Measurements from ENCODE around the gene RTN3.
A peak's percentile ranks its signal among the peaks of the same experiment; 100 is the strongest.

The RTN3 gene

DNA sequence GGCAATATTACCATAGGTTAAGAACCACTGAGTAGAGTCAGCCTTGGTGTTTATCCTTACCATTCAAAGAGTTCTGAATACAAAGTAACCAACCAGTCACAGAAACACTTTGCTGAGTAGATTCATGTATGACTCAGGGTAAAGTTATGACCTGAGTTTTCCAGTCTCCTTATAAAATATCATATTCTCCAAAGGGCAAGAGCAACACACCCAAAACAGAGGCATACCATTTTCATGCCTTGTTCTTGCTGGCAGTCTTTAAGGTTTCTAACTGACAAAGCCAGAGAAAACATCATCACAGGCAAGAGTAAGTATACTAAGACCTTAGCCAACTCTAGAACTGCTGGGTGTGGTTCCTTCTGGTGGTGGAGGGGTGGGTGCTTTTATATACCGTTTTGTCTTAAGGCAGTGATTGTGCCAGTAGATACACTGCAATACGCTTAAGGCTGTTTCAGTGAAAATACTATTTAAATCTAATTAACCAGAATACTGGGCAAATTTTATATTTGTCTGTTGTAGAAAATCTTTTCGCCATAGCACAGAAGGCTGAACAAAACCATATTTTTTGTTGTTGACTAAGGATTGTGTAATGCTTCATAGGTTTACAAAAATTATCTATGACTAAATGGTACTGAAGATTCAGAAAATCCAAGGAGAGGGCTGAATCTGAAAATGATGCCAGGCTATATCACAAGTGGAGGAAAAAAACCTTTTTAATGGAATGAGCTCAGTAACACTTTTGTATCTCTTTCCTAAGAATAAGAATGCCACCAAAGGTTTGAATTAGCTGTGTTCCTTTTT is 13.1 kb upstream of the RTN3 start:
- Histone ChIP-seq H3K9me3 (ENCODE audit: control insufficient read depth, low read length) (no peaks in the 10 kb centered on the region), H3K4me1 (ENCODE audit: control insufficient read depth, insufficient read depth, low read length) (peaks cover 71% of the 10 kb centered on the region), H3K4me3 (ENCODE audit: low read length) (peak overlapping the region; percentile 88), H3K27me3 (replicated peaks; ENCODE audit: control insufficient read depth, insufficient read depth, low read length) (no peaks in the 10 kb centered on the region), H3K9ac (ENCODE audit: low read length) (peak overlapping the region; percentile 97), H3K36me3 (ENCODE audit: control insufficient read depth, insufficient read depth, low read length, severe bottlenecking) (no peaks in the 10 kb centered on the region)
- peak; percentile 91 for DNase-seq (ENCODE audit: low read depth)

DNA sequence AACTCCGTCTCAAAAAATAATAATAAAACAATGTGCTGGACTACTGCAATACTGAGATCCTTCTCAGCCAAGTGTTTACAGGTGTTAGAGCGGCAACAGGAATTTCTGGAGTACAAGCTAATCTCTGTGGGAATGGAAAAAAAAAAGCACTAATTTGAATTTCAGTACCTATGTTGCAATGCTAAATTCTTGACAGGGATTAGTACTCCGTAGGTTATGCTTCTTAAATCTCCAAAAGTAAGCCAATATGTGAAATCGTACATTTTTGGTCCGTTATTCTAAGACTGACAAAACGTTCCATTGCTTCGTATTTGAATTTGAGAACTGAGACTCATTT is 11.2 kb upstream of the RTN3 start:
- Histone ChIP-seq H3K36me3 (ENCODE audit: control insufficient read depth, insufficient read depth, low read length, severe bottlenecking) (no peaks in the 10 kb centered on the region), H3K4me3 (ENCODE audit: low read length) (peak overlapping the region; percentile 88), H3K27me3 (replicated peaks; ENCODE audit: control insufficient read depth, insufficient read depth, low read length) (no peaks in the 10 kb centered on the region), H3K4me1 (ENCODE audit: control insufficient read depth, insufficient read depth, low read length) (peaks cover 78% of the 10 kb centered on the region), H3K9me3 (ENCODE audit: control insufficient read depth, low read length) (no peaks in the 10 kb centered on the region), H3K9ac (ENCODE audit: low read length) (peak overlapping the region; percentile 97)
- peak; percentile 76 for DNase-seq (ENCODE audit: low read depth)

DNA sequence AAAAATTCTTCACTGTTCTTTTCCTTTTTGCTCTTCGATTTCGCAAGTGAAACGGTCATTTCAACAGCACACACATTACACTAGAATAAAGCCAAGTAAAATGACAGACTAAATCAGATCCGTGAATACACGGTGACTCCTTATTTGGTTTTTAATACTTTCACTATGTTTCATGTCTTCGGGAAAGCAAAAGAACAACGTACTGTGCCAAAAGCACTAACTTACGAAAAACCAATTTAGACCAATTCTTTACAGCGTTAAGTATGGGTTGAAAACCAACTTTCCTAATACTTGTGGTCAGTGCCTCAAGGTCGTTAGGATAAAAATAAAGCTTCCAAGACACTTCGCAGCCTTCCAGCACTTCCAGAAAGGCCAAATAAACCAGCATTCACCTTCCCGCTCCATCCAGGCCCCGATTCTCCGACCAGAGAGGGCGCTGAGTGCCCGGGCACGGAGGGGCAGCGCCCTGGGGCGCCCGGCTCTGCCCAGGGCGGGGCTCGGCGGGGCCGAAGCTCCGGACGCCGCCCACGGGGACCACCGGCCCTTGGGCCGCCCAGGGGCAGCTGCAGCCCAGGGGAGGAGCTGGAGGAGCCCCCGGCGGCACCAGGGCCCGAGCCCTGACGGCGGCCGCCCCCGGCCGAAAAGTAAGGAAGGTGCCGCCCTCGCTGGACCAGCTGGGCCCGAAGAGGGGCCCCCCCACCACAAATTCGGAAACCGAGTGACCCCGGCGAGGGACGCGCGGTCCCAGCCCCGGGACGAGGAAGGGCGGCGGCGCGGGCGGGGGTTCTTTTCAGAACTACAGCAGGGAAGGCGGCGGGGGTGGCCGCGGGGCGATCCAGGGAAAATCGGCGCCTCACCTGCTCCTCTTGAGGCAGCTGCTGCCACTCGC is 10.6 kb upstream of the RTN3 start:
- no peaks in the 10 kb centered on the region for H3K27me3 ChIP-seq (replicated peaks; ENCODE audit: control insufficient read depth, insufficient read depth, low read length)

DNA sequence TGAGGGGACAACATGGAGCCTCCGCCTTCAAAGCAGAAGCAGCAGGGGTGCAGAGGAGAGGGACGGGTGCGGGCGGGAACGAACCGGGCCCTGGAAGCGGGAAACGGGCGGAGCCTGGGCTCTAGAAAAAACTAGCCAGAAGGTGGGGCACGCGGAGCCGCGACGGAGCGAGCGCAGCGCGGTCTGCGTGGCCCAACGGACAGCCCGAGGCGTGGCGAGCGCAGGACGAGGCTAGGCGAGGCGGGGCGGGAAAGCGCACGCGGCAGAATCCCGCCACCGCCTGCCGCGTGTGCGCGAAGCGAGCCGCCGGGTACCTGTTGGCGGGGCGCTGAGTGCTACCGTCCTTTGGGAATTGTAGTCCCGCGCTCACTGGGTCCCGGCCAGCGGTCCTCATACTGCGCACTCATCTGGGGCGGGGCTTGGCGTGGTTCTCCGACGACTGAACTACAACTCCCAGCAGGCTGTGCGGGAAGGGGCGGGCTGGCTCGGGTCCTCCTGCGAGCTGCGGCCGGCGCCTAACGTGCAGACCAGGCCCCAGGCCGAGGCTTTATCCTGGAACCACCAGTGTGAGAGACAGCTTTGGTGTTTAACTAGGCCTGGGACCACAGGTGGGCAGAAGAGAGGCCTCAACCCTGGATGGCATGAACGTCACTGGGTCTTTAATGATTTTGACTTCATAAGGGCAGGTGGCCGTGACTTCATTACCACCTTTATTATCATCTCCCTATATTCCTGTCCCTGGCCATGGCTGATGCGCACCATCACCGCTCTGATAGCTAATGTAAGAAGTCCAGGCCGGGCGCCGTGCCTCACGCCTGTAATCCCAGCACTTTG is 9.8 kb upstream of the RTN3 start, which contains the start of gene ATL3:
Gene ATL3, minus strand, starts transcription at position 55 of the 834 bp plus-strand sequence. Its CDS starts 41 bp downstream, at position 14.
- Histone ChIP-seq H3K4me1 (ENCODE audit: control insufficient read depth, insufficient read depth, low read length) (peaks cover 67% of the 10 kb centered on the region), H3K27me3 (replicated peaks; ENCODE audit: control insufficient read depth, insufficient read depth, low read length) (no peaks in the 10 kb centered on the region), H3K36me3 (ENCODE audit: control insufficient read depth, insufficient read depth, low read length, severe bottlenecking) (no peaks in the 10 kb centered on the region), H3K9ac (ENCODE audit: low read length) (peak within 1 kb of the TSS; percentile 97), H3K4me3 (ENCODE audit: low read length) (peak within 1 kb of the TSS; percentile 88), H3K9me3 (ENCODE audit: control insufficient read depth, low read length) (no peaks in the 10 kb centered on the region)
- DNase-seq (ENCODE audit: low read depth), result peak; percentile 97

More for the DNA sequence above, 10.6 kb upstream of the RTN3 start:
- Histone ChIP-seq H3K9me3 (ENCODE audit: control insufficient read depth, low read length) (no peaks in the 10 kb centered on the region), H3K4me3 (ENCODE audit: low read length) (peak overlapping the region; percentile 88), H3K4me1 (ENCODE audit: control insufficient read depth, insufficient read depth, low read length) (peaks cover 75% of the 10 kb centered on the region), H3K36me3 (ENCODE audit: control insufficient read depth, insufficient read depth, low read length, severe bottlenecking) (no peaks in the 10 kb centered on the region), H3K9ac (ENCODE audit: low read length) (peak overlapping the region; percentile 97)
- DNase-seq (ENCODE audit: low read depth), result peak; percentile 82

DNA sequence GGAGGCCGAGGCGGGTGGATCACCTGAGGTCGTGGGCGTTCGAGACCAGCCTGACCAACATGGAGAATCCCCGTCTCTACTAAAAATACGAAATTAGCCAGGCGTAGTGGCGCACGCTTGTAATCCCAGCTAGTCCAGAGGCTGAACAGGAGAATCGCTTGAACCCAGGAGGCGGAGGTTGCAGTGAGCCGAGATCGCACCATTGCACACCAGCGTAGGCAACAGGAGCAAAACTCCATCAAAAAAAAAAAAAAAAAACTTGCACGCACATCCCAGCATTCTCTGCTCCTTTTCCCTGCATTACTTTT is 9.2 kb upstream of the RTN3 start:
- DNase-seq (ENCODE audit: low read depth), result no peak
- Histone ChIP-seq H3K4me3 (ENCODE audit: low read length) (peak overlapping the region; percentile 88), H3K9ac (ENCODE audit: low read length) (peak overlapping the region; percentile 97), H3K27me3 (replicated peaks; ENCODE audit: control insufficient read depth, insufficient read depth, low read length) (no peaks in the 10 kb centered on the region), H3K4me1 (ENCODE audit: control insufficient read depth, insufficient read depth, low read length) (peaks cover 61% of the 10 kb centered on the region), H3K9me3 (ENCODE audit: control insufficient read depth, low read length) (no peaks in the 10 kb centered on the region), H3K36me3 (ENCODE audit: control insufficient read depth, insufficient read depth, low read length, severe bottlenecking) (no peaks in the 10 kb centered on the region)

DNA sequence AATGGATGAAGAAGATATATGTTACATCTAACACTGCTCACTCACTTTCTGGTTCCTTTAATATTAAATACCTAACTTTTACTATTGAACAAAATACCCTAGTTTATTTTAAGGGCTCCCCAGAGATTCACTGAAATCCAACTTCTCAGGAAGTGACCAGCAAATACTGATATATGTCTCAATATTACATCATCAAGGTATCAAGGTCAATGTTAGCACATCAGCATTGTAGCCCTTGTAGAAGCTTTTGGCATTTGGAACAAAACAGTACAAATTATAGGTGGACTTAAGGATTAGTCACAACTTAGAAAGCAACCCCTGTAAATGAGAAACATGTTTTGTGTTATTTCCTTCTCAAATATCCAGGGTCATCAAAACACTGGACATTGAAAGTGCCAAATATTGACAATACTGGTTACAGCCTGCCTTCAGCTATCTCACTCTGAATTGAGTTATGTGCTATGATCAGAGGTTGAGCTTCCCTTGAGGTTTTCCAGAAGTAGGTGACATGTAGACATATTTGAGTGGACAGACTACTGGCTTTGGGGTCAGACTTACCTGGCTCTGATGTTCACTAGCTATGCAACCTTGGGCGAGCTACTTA is 8.3 kb upstream of the RTN3 start:
- H3K4me3 ChIP-seq (ENCODE audit: low read length), result peak overlapping the region; percentile 0
- no peaks in the 10 kb centered on the region for H3K36me3 ChIP-seq (ENCODE audit: control insufficient read depth, insufficient read depth, low read length, severe bottlenecking)
- H3K9me3 ChIP-seq (ENCODE audit: control insufficient read depth, low read length), result no peaks in the 10 kb centered on the region
- no peaks in the 10 kb centered on the region for H3K27me3 ChIP-seq (replicated peaks; ENCODE audit: control insufficient read depth, insufficient read depth, low read length)
- no peak for DNase-seq (ENCODE audit: low read depth)
- peak overlapping the region; percentile 36 for H3K9ac ChIP-seq (ENCODE audit: low read length)
- peaks cover 52% of the 10 kb centered on the region for H3K4me1 ChIP-seq (ENCODE audit: control insufficient read depth, insufficient read depth, low read length)

DNA sequence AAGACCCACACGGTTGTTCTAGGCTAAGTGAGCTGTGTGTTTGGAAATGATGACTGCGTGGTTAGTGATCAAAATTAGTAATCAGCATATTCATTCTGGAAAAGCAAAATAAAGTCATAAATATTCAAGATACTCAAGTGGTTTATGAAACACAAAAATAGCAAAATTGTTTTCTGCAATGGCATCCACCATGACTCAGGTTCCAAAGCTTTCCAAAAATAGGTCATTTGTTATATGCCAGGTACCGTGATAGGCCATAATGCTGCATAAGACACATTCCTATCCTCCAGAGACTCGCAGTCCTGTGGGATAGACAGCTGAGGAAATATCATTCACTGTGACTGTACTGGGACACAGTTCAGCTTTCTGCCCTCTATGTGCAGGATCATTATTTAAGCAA is 7.7 kb upstream of the RTN3 start:
- no peaks in the 10 kb centered on the region for H3K9me3 ChIP-seq (ENCODE audit: control insufficient read depth, low read length)
- H3K4me3 ChIP-seq (ENCODE audit: low read length), result no peak overlapping the region
- H3K36me3 ChIP-seq (ENCODE audit: control insufficient read depth, insufficient read depth, low read length, severe bottlenecking), result no peaks in the 10 kb centered on the region
- peaks cover 46% of the 10 kb centered on the region for H3K4me1 ChIP-seq (ENCODE audit: control insufficient read depth, insufficient read depth, low read length)
- no peaks in the 10 kb centered on the region for H3K27me3 ChIP-seq (replicated peaks; ENCODE audit: control insufficient read depth, insufficient read depth, low read length)
- DNase-seq (ENCODE audit: low read depth), result no peak
- peak overlapping the region; percentile 36 for H3K9ac ChIP-seq (ENCODE audit: low read length)

DNA sequence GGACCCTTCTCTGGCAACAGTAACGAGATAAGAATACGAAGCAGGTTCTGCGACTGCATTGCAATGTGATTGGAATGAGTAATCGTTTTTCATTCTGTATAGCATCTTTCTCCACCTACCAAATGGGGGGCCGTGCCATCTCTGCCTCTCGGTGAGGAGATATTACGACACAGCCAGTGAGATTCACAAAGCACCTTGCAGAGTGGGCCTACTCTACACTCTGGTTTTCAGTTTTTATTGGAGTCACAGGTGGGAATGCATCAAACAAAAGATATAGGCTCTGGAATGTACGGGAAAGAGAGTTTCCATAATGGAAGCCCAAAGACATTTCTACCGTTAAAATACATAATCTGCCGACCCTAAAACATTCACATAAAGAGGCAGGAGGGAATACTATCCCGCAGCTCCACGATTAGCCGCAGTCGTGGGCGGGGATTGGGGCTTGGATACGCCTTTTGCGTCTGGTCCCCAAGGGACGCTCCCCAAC is 423 bp upstream of the RTN3 start:
- H3K27me3 ChIP-seq (replicated peaks; ENCODE audit: control insufficient read depth, insufficient read depth, low read length), result no peaks in the 10 kb centered on the region
- H3K9ac ChIP-seq (ENCODE audit: low read length), result peak overlapping the region; percentile 70
- peak overlapping the region; percentile 100 for H3K4me3 ChIP-seq (ENCODE audit: low read length)
- no peaks in the 10 kb centered on the region for H3K9me3 ChIP-seq (ENCODE audit: control insufficient read depth, low read length)
- peaks cover 36% of the 10 kb centered on the region for H3K4me1 ChIP-seq (ENCODE audit: control insufficient read depth, insufficient read depth, low read length)
- no peaks in the 10 kb centered on the region for H3K36me3 ChIP-seq (ENCODE audit: control insufficient read depth, insufficient read depth, low read length, severe bottlenecking)
- DNase-seq (ENCODE audit: low read depth), result no peak

DNA sequence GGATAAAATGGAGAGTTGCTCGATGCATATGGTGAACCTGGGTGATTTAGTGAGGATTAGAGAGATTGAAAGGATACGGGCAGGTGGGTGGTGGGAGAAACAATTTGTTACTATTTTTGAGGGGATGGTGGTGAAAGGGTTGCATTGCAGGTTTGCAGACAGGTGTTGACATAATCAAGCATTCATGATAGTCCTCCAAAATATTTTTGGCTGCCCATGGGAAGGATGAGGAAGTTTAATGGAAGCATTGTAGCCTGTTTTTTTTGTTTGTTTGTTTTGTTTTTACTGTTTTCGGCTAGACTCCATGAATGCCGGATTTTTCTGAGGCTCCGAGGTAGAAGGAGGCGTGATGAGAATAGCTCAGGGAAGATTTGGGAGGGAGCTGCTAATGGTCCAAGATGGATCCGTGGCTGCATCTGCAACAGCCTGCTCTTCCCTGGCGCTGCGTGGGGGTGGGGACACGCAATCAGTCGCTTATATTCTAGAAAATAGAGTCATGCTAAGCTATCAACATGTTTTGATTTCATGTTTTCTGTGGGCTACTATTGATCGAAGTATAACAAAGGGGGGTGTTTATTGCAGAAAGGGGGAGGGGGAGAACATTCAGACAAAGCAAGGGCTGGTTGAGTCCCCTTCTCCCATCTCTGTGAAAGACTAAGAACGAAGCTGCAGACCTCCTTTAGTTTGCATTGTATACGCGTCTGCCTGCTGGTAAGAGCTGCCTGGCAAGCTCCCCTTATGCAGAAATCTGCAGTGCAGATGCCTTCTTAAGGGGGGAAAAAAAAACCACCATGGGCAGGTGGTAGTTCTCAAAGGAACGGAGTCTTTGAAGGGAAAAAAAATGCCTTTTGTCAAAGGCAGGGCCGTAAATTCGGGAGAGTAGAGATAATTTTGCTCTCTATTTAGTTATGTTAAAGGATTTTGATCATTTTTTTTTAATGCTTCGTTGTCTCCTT is 1.0 kb downstream of the RTN3 start:
- peak; percentile 75 for DNase-seq (ENCODE audit: low read depth)
- peak overlapping the region; percentile 99 for H3K9ac ChIP-seq (ENCODE audit: low read length)

More for the DNA sequence above, 1.0 kb downstream of the RTN3 start:
- H3K27me3 ChIP-seq (replicated peaks; ENCODE audit: control insufficient read depth, insufficient read depth, low read length), result no peaks in the 10 kb centered on the region
- peak overlapping the region; percentile 100 for H3K4me3 ChIP-seq (ENCODE audit: low read length)
- H3K4me1 ChIP-seq (ENCODE audit: control insufficient read depth, insufficient read depth, low read length), result peaks cover 50% of the 10 kb centered on the region
- no peaks in the 10 kb centered on the region for H3K9me3 ChIP-seq (ENCODE audit: control insufficient read depth, low read length)
- no peaks in the 10 kb centered on the region for H3K36me3 ChIP-seq (ENCODE audit: control insufficient read depth, insufficient read depth, low read length, severe bottlenecking)

Measured in adipocyte (in vitro differentiated cells).